Activated T-helper 1 cell treated with Interleukin-2 at 50 U/mL for 16 hours (primary cell): Measurements from ENCODE around the gene CCDC69.

Source experiments
- DNase-seq: peaks from one replicate; pipeline ENCODE4 v3.0.0-alpha.2; 2020; ENCODE audit warnings: low read depth

CCDC69 gene

DNA sequence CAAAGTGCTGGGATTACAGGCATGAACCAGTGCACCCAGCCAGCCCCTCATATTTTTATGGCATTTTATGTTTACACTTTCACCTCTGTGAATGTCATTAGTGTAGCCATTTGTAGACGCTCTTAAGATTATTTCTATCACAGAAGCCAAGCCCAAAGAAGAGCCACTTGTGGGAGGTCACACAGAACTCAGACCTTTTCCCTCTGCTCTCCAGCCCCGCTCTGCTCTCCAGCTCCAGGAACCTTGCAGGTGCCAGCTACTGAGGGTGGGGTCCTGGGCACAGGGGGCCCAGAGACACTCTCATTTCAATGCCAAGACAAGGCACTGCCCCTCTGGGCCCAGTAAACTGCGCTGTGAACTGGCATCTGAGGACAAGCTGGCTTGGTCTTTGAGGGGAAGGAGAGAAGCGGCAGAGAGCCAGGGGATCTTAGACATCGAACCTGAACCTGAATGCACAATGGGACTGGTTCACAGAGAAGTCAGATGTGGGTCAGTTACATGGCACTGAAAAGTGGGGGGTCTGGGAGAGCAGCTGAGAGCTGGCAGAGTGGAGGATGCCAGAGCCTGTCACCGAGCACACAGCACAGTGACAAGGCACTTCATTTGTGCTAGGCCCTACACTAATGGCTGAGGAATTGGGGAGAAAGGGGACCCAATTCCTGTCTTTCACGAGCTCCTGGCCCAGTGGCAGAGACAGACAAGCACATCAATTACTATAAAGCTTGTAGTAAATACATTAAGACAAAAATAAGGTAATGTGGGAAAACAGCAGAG is 83.0 kb downstream of the CCDC69 start:
- no peak for DNase-seq

DNA sequence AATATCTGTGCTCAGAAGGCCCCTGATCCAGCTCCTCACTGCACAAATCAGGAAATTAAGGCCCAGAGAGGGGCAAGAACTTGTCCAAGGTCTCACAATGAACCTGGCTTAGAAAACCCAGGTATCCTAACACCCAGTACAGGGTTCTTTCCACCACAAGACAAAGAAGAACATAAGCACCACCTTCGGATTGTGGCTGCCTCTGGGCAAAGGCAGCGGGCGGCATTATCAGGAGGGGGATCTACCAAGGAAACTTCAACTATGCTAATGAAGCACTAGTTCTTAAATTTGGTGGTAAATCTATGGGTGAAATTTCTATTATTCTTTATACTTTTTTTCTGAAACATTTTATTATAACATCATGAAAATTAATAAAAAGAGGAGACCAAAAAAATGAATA is 84.2 kb downstream of the CCDC69 start:
- no peak for DNase-seq

DNA sequence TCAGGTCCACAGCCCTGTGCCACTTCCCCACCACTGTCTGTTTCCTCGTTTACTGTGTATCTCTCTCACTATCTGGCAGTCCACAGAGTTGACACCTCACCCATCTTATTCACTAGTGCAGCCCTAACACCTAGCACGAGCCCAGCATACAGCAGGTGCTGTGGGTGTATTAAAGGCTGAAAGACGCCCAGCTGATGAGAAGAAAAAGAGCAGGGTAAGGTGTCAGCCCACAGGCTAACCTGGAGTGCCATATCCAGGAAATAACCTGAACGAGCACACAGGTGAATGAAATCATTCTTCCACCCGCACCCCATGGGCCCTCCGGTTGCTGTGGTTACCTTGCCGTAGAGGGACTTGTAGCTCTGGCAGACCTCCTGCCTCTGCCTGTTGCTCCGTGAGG is 84.9 kb downstream of the CCDC69 start:
- no peak for DNase-seq

- DNase-seq, result no peak
Measured at GRCh38 chr5:151138114-151138513, 85.8 kb downstream of the CCDC69 start.

DNA sequence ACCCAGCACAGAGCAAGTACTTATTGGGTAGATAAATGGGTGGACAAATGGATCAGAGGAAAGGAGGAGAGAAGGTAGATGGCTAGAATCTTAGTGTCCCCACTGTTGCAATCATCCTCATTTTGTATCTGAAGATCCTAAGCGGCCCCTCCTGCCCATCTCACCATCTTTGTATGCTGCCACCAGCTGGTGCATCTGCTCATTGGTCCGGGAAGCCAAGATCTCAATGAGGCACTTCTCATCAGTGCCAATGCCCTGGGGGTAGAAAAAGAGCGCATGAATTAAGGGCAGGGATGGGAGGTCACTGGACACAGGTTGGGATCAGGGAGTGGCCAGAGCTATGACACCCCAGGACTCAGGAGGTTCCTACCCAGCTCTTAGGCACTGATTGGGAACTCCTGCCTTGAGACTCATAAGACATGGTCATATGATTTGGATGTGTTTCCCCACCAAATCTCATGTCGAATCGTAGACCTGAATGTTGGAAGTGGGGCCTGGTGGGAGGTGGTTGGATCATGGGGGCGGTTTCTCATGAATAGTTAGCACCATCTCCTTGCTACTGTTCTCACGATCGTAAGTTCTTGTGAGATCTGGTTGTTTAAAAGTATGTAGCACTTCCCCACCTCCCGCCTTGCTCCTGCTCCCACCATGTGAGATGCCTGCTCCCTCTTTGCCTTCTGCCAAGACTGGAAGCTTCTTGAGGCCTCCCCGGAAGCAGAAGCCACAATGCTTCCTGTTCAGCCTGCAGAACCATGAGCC is 86.6 kb downstream of the CCDC69 start:
- no peak for DNase-seq

DNA sequence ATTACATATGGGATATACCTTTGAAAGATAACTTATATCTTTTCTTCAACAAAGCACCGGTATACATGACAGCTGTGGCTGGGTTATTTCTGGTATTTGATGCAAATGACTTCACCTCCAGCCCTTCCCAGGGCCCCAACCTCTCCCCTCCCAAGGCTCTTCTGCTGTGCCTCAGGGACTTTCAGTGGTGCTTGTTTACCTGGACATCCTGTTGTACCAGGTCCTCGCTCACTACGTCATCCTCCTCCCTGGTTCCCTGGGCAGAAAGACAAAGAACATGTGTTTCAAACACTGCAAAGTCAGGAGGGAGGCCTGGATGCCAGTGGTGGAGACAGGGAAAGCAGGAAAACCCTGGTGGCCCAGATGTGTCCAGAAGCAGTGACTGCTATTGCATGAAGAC is 89.7 kb downstream of the CCDC69 start:
- no peak for DNase-seq

- no peak for DNase-seq
Measured at GRCh38 chr5:151132963-151133362, 90.9 kb downstream of the CCDC69 start.
